Gastrocnemius medialis (tissue), 4 donors: ENCODE measurements around the gene MCOLN1. TPM values are rescaled to one million over a fixed set of nuclear protein-coding genes. Genes with fewer than 3 reads are reported as not detected.

Experiments used
- ATAC-seq, 2 donors: fragments of 150-250 bp; one replicate each; pipeline ENCODE4 v1.9.1; 2016
- DNase-seq, 2 donors: peaks; one replicate each; pipeline ENCODE4 v3.0.0-alpha.2; 2019
- H3K27ac ChIP-seq, 4 donors: fragments of 200-600 bp; sonication (generic); 1 replicate in 1 of 4; 2 replicates in 3 of 4; pipeline ENCODE4 v1.5.1; 2016 to 2018; ENCODE audit warnings: mild to moderate bottlenecking in 2 of 4, moderate library complexity in 1 of 4
- H3K27me3 ChIP-seq, 3 donors: fragments of 200-600 bp; sonication (generic) in 2 of 3; 1 replicate in 1 of 3; 2 replicates in 2 of 3; pipeline versions ENCODE4 v1.5.1 to v1.6.0; 2016 to 2019; ENCODE audit warnings: mild to moderate bottlenecking in 1 of 3, moderate library complexity in 1 of 3
- H3K36me3 ChIP-seq, 2 donors: fragments of 200-600 bp; sonication (generic) in 1 of 2; one replicate each; pipeline ENCODE4 v1.5.1; 2017 to 2018
- H3K4me1 ChIP-seq, 2 donors: fragments of 200-600 bp; sonication (generic) in 1 of 2; one replicate each; pipeline ENCODE4 v1.5.1; 2016 to 2017; ENCODE audit warnings: mild to moderate bottlenecking in 2 of 2
- H3K4me3 ChIP-seq, 4 donors: fragments of 200-600 bp; sonication (generic) in 3 of 4; 1 replicate in 1 of 4; 2 replicates in 3 of 4; pipeline ENCODE4 v1.5.1; 2016 to 2019; ENCODE audit warnings: mild to moderate bottlenecking in 2 of 4
- H3K9me3 ChIP-seq, 3 donors: fragments of 200-600 bp; sonication (generic) in 2 of 3; 1 replicate in 1 of 3; 2 replicates in 2 of 3; pipeline ENCODE4 v1.5.1; 2016 to 2019
- CTCF ChIP-seq, 5 experiments: fragments of 450-650 bp in 3 of 5; fragments of 200-600 bp in 2 of 5; sonication (generic) in 2 of 5; IDR thresholded peaks in 4 of 5; conservative IDR thresholded peaks in 1 of 5; 1 replicate in 4 of 5; 2 replicates in 1 of 5; pipeline ENCODE4 v1.5.1; 2016 to 2019; ENCODE audit warnings: antibody characterized with exemption in 5 of 5, mild to moderate bottlenecking in 3 of 5, moderate library complexity in 3 of 5
- POLR2A ChIP-seq, 2 donors: fragments of 450-650 bp; IDR thresholded peaks; one replicate each; pipeline ENCODE4 v1.6.1; 2017; ENCODE audit warnings: antibody characterized with exemption in 2 of 2, mild to moderate bottlenecking in 2 of 2, moderate library complexity in 2 of 2
- in situ Hi-C, 4 donors: fragments of 200-750 bp; cut with MboI; loops; one replicate each; pipeline versions ENCODE4 v1.15.0 to v1.8.0; 2017; ENCODE audit warnings: low sequenced_read_pairs in 4 of 4
- intact Hi-C: fragments of 100-400 bp; cut with DNase I; formaldehyde crosslinking; loops from one replicate; pipeline ENCODE4 v1.15.1; 2023; ENCODE audit warnings: low total_unique reads
- total RNA-seq, 4 donors: library from RNA; depleted of rRNA; stranded (reverse); fragments of >200 nt; gene quantifications; one replicate each; pipeline versions ENCODE4 v1.1.0 to v1.2.3, GENCODE V29; 2016

Gene MCOLN1
- total RNA-seq, 4 donors from 2014 or later = 9.2 to 13.6 (median 11.5) TPM

- Histone ChIP-seq H3K36me3 (no peaks in the 10 kb centered on the region), H3K27me3 (no peaks in the 10 kb centered on the region), H3K4me1 (peaks cover 6 to 8% of the 10 kb centered on the region in 2 donors), H3K9me3 (no peaks in the 10 kb centered on the region), H3K27ac (peak overlapping the region; percentile 8 to 83 (median 73)), H3K4me3 (no peak overlapping the region)
- in situ Hi-C loops = no loop called here
- intact Hi-C loops = loop anchor here (10.0 kb wide), 1 partner anchor 290 kb away; no protein-coding TSS in a partner anchor
- ATAC-seq (peak; percentile 94 to 98), DNase-seq (peak; percentile 67 to 69)
- TF ChIP-seq POLR2A (IDR thresholded peaks at IDR 0.05) = no peak
- TF ChIP-seq CTCF (IDR thresholded peaks at IDR 0.05 in 4 of 5, conservative IDR thresholded peaks at IDR 0.05 in 1 of 5) = peak in 2 of 5 experiments; percentile 22 to 29
These were observed 27.9 kb upstream of the MCOLN1 start for GRCh38 chr19:7494416-7495098.

GRCh38 chr19:7497292-7497691 lies 25.1 kb upstream of the MCOLN1 start:
- no peak overlapping the region for H3K4me3 ChIP-seq
- H3K36me3 ChIP-seq = no peaks in the 10 kb centered on the region
- no peak overlapping the region for H3K27ac ChIP-seq
- H3K9me3 ChIP-seq = no peaks in the 10 kb centered on the region
- peaks cover 6 to 8% of the 10 kb centered on the region in 2 donors for H3K4me1 ChIP-seq
- in situ Hi-C loops = no loop called here
- peaks cover 1 to 21% (median 11%) of the 10 kb centered on the region in 3 donors for H3K27me3 ChIP-seq
- DNase-seq (no peak), ATAC-seq (no peak)
- intact Hi-C loops = loop anchor here (10.0 kb wide), 1 partner anchor 292 kb away; no protein-coding TSS in a partner anchor
- TF ChIP-seq CTCF (IDR thresholded peaks at IDR 0.05 in 4 of 5, conservative IDR thresholded peaks at IDR 0.05 in 1 of 5) = no peak
- no peak for TF ChIP-seq POLR2A (IDR thresholded peaks at IDR 0.05)

- H3K27ac ChIP-seq = no peak overlapping the region
- intact Hi-C loops (no loop called here), in situ Hi-C loops (no loop called here)
- no peaks in the 10 kb centered on the region for H3K9me3 ChIP-seq
- DNase-seq (no peak), ATAC-seq (no peak)
- peaks cover 15 to 44% (median 35%) of the 10 kb centered on the region in 3 donors for H3K27me3 ChIP-seq
- H3K36me3 ChIP-seq = no peaks in the 10 kb centered on the region
- H3K4me3 ChIP-seq = peak overlapping the region; percentile 36 to 45 (median 40)
- no peak for TF ChIP-seq CTCF (IDR thresholded peaks at IDR 0.05 in 4 of 5, conservative IDR thresholded peaks at IDR 0.05 in 1 of 5)
- TF ChIP-seq POLR2A (IDR thresholded peaks at IDR 0.05) = no peak
- no peaks in the 10 kb centered on the region for H3K4me1 ChIP-seq
These were observed 21.5 kb upstream of the MCOLN1 start for GRCh38 chr19:7500811-7501450.

GRCh38 chr19:7502552-7502951 lies 19.9 kb upstream of the MCOLN1 start:
- H3K27me3 ChIP-seq = peaks cover 15 to 45% (median 43%) of the 10 kb centered on the region in 3 donors
- in situ Hi-C loops (no loop called here), intact Hi-C loops (no loop called here)
- H3K27ac ChIP-seq = no peak overlapping the region
- no peak for TF ChIP-seq POLR2A (IDR thresholded peaks at IDR 0.05)
- no peak for TF ChIP-seq CTCF (IDR thresholded peaks at IDR 0.05 in 4 of 5, conservative IDR thresholded peaks at IDR 0.05 in 1 of 5)
- H3K36me3 ChIP-seq = no peaks in the 10 kb centered on the region
- no peak for ATAC-seq
- no peak for DNase-seq
- H3K4me1 ChIP-seq = no peaks in the 10 kb centered on the region
- H3K9me3 ChIP-seq = no peaks in the 10 kb centered on the region
- no peak overlapping the region for H3K4me3 ChIP-seq
